HepG2 (cell line): Measurements from ENCODE around the gene PNLDC1. TPM values are rescaled to one million over a fixed set of nuclear protein-coding genes. Genes with fewer than 3 reads are reported as not detected.

Experiments used
- ATAC-seq: fragments of 200-7000 bp; cut with Tn5 transposase; 3 replicates; pipeline ENCODE4 v1.9.1; 2020; ENCODE audit warnings: mild to moderate bottlenecking, moderate library complexity
- BruUV-seq: library from RNA; stranded (reverse); fragments of 400-500 nt; replicated peaks from 2 replicates; lab custom pipeline; 2021; lab: Mats Ljungman, UMichigan
- CTCF ChIA-PET: fragments of 300-600 bp; formaldehyde crosslinking; extraction: SDS; loops from one replicate; lab custom pipeline; 2021; ENCODE audit warnings: low total read pairs, inconsistent platforms, low intra/inter-chr PET ratio; lab: Yijun Ruan, JAX
- POLR2A ChIA-PET: fragments of 350-600 bp; sonication (Branson Sonifier 250); formaldehyde crosslinking; loops from one replicate; lab custom pipeline; 2020; ENCODE audit warnings: antibody characterized with exemption, inconsistent platforms; lab: Yijun Ruan, JAX
- DNase-seq: peaks from one replicate; pipeline ENCODE4 v3.0.0-alpha.2; 2015; ENCODE audit warnings: low spot score
- FAIRE-seq: peaks from 3 replicates; lab custom pipeline; 2011; peaks lifted over from hg19 to GRCh38; lab: Jason Lieb, UNC
- H2AFZ ChIP-seq: one replicate; pipeline ENCODE4 v1.6.1; 2011; ENCODE audit warnings: low read length, inconsistent platforms
- H3K27ac ChIP-seq: fragments of 300-600 bp; 3 replicates; pipeline ENCODE4 v1.8.0; 2011; ENCODE audit warnings: mixed run types, mild to moderate bottlenecking, mixed read lengths, low read length, inconsistent platforms; ENCODE audit not compliant: insufficient read depth; ENCODE audit errors: extremely low read length
- H3K27me3 ChIP-seq, 2 experiments: fragments of 200-600 bp in 1 of 2; 2 replicates in 1 of 2; 3 replicates in 1 of 2; pipeline versions ENCODE4 v1.6.0 to v1.8.0; 2011; ENCODE audit warnings: low read length in 2 of 2, mild to moderate bottlenecking in 2 of 2, moderate library complexity in 2 of 2, inconsistent platforms in 1 of 2; ENCODE audit not compliant: insufficient read depth in 2 of 2, control insufficient read depth in 1 of 2
- H3K36me3 ChIP-seq, 2 experiments: fragments of 200-600 bp in 1 of 2; replicated peaks in 1 of 2; 2 replicates in 1 of 2; 3 replicates in 1 of 2; pipeline versions ENCODE4 v1.5.1 to v1.8.0; 2011; ENCODE audit warnings: low read length in 2 of 2, inconsistent platforms in 1 of 2; ENCODE audit not compliant: insufficient read depth in 2 of 2, control insufficient read depth in 1 of 2
- H3K4me1 ChIP-seq: 2 replicates; pipeline ENCODE4 v1.5.1; 2012; ENCODE audit warnings: low read length, inconsistent platforms; ENCODE audit not compliant: insufficient read depth
- H3K4me2 ChIP-seq: 2 replicates; pipeline ENCODE4 v1.6.0; 2011; ENCODE audit warnings: low read depth, low read length, inconsistent platforms
- H3K4me3 ChIP-seq, 3 experiments: fragments of 200-600 bp in 1 of 3; sonication (generic), shearing (Covaris generic) in 1 of 3; replicated peaks in 1 of 3; 2 replicates each; pipeline ENCODE4 v1.5.1; 2011 to 2016; ENCODE audit warnings: low read length in 3 of 3, inconsistent platforms in 2 of 3, low read depth in 2 of 3, mild to moderate bottlenecking in 2 of 3, control low read depth in 1 of 3, mixed read lengths in 1 of 3; ENCODE audit not compliant: insufficient read depth in 1 of 3
- H3K79me2 ChIP-seq: one replicate; pipeline ENCODE4 v1.6.1; 2011; ENCODE audit warnings: low read length, inconsistent platforms; ENCODE audit not compliant: insufficient read depth
- H3K9ac ChIP-seq: 2 replicates; pipeline ENCODE4 v1.6.0; 2011; ENCODE audit warnings: mild to moderate bottlenecking, low read depth, low read length, inconsistent platforms; ENCODE audit not compliant: insufficient read depth
- H3K9me3 ChIP-seq: 2 replicates; pipeline ENCODE4 v1.5.1; 2012; ENCODE audit warnings: mild to moderate bottlenecking, low read length
- H4K20me1 ChIP-seq: 2 replicates; pipeline ENCODE4 v1.6.0; 2011; ENCODE audit warnings: inconsistent platforms, mild to moderate bottlenecking, low read length, moderate library complexity; ENCODE audit not compliant: insufficient read depth
- CBX2 ChIP-seq, 2 experiments: fragments of 200-600 bp in 1 of 2; sonication (generic); formaldehyde crosslinking in 1 of 2; IDR thresholded peaks; 2 replicates each; pipeline versions ENCODE4 v1.7.0 to v1.8.1; 2018 to 2022; ENCODE audit warnings: low read depth in 2 of 2, low read length in 1 of 2, mild to moderate bottlenecking in 1 of 2, missing genetic modification reagents in 1 of 2
- DNMT1 ChIP-seq: sonication (generic); formaldehyde crosslinking; IDR thresholded peaks from 2 replicates; pipeline ENCODE4 v1.5.1; 2020; ENCODE audit warnings: mild to moderate bottlenecking, missing genetic modification reagents
- MIER3 ChIP-seq: IDR thresholded peaks from 2 replicates; pipeline ENCODE4 v1.6.1; 2016; ENCODE audit warnings: missing compliant biosample characterization, borderline replicate concordance
- MYC ChIP-seq: sonication (generic); formaldehyde crosslinking; IDR thresholded peaks from 2 replicates; pipeline ENCODE4 v1.9.0; 2021; ENCODE audit warnings: missing genetic modification reagents, borderline replicate concordance
- ZNF644 ChIP-seq: IDR thresholded peaks from 2 replicates; pipeline ENCODE4 v1.6.1; 2016; ENCODE audit warnings: low read depth
- ZSCAN20 ChIP-seq: sonication (generic); formaldehyde crosslinking; IDR thresholded peaks from 2 replicates; pipeline ENCODE4 v1.4.0; 2020; ENCODE audit warnings: missing genetic modification reagents, mild to moderate bottlenecking, borderline replicate concordance
- WGBS: methylation state at CpG from one replicate; pipeline ENCODE4 v1.1.6; 2017; ENCODE audit warnings: low lambda C conversion rate; 5-methylcytosine and 5-hydroxymethylcytosine counted together
- in situ Hi-C: cut with HindIII; loops from 2 replicates; pipeline ENCODE4 v1.10.0; 2017; ENCODE audit warnings: low pct_unique_long_range_greater_than_20kb; ENCODE audit not compliant: extremely low pct_ligation_motif_present
- intact Hi-C: fragments of 100-400 bp; cut with micrococcal nuclease; formaldehyde crosslinking; loops from one replicate; pipeline ENCODE4 v1.10.0; 2022; ENCODE audit not compliant: unreplicated experiment
- polyA plus RNA-seq, 8 experiments: library from polyadenylated mRNA; depleted of rRNA in 3 of 8; stranded (reverse) in 7 of 8; unstranded in 1 of 8; fragments of >200 nt; fragmentation: Illumina TruSeq in 4 of 8; extraction: Trizol in 4 of 8; gene quantifications; 2 replicates each; pipeline versions ENCODE4 v1.2.1 to v1.2.3, GENCODE V29; 2011 to 2016; ENCODE audit warnings: low read depth in 4 of 8, missing spikeins in 1 of 8, mixed read lengths in 1 of 8; ENCODE audit not compliant: insufficient read depth in 1 of 8
- total RNA-seq, 5 experiments: library from RNA; depleted of rRNA; stranded (reverse); fragments of >200 nt; fragmentation: Illumina TruSeq; extraction: Trizol; gene quantifications; 2 replicates each; pipeline ENCODE4 v1.2.3, GENCODE V29; 2016; ENCODE audit warnings: low read depth in 1 of 5
- TF ChIP-seq, protein P1 (sequence below): sonication (generic); formaldehyde crosslinking; IDR thresholded peaks from 2 replicates; pipeline ENCODE4 v1.4.0; 2020; ENCODE audit warnings: mild to moderate bottlenecking, low read depth, missing genetic modification reagents
- TF ChIP-seq, protein P2 (sequence below): sonication (generic); formaldehyde crosslinking; IDR thresholded peaks from 2 replicates; pipeline ENCODE4 v1.5.0; 2020; ENCODE audit warnings: mild to moderate bottlenecking, missing genetic modification reagents, borderline replicate concordance

Gene PNLDC1
- total and polyA plus RNA-seq, 2 of the 13 experiments (the other 11 are each of a cell fraction or from before 2014, with no cell fraction given) = not detected

DNA sequence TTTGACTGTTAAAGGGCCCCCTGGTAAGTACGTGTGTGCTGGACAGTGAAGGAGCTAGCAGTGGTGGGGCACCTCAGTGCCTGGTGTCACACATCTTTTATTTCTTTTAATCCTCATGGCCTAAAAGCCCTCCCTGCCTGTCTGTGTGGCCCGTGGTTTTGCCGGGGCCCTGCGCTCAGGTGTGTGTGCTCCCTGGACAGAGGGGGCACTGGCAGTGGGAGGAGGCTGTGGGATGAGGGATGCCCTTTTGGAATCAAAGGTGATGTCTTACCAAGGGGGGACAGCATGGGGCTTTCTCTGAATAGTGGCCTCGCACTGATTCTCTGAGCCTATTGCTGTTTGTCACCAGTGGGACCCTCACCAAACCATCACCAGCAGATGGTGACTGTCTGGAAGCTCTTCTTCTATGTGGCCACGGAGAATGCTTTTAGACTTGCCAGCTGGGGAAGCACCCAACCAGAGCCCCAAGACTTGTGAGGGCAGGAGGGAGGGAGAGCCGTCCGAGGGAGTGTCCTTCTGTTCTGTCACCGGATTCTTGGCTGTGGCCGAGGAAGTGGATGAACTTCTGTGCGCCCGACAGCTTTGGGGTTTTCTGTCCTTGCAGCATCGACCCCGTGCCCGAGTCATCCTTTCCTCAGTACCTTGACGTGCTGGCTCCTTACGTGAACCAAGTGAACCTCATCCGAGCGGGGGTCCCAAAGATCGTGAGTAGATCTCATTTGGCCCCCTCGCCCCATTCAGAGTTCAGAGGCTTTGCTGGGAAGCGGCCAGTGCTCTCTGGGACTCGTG, 18.1 kb downstream of the PNLDC1 start:
- H4K20me1 ChIP-seq = no peaks in the 10 kb centered on the region
- BruUV-seq = no TSS peak
- H3K9ac ChIP-seq = no peak overlapping the region
- no peaks in the 10 kb centered on the region for H3K79me2 ChIP-seq
- no peak overlapping the region for H3K4me2 ChIP-seq
- H2AFZ ChIP-seq = no peak overlapping the region
- no peak for FAIRE-seq
- H3K36me3 ChIP-seq = no peaks in the 10 kb centered on the region
- no peak for ATAC-seq
- ChIA-PET POLR2A (interaction anchor here (1.2 kb wide), 1 partner anchor 28 kb away, joined by 3 read pairs; the partner anchor contains the start of genes MRPL18 and TCP1), CTCF (no interaction called here)
- intact Hi-C loops (no loop called here), in situ Hi-C loops (no loop called here)
- peaks cover 16 to 80% of the 10 kb centered on the region in 2 experiments for H3K27me3 ChIP-seq
- no peak overlapping the region for H3K4me3 ChIP-seq
- H3K4me1 ChIP-seq = peaks cover 25% of the 10 kb centered on the region
- H3K27ac ChIP-seq = no peak overlapping the region
- no peak for DNase-seq
- WGBS = 46% methylated on average over 23 of the region's 23 CpGs
- no peaks in the 10 kb centered on the region for H3K9me3 ChIP-seq
- no peak for TF ChIP-seq DNMT1 (CRISPR knock-in tag)
- TF ChIP-seq CBX2 (IDR thresholded peaks at IDR 0.05; ENCODE audit: low read depth, low read length) = no peak
- TF ChIP-seq CBX2 (CRISPR knock-in tag; IDR thresholded peaks at IDR 0.05; ENCODE audit: low read depth) = no peak
- TF ChIP-seq, protein P1, sequence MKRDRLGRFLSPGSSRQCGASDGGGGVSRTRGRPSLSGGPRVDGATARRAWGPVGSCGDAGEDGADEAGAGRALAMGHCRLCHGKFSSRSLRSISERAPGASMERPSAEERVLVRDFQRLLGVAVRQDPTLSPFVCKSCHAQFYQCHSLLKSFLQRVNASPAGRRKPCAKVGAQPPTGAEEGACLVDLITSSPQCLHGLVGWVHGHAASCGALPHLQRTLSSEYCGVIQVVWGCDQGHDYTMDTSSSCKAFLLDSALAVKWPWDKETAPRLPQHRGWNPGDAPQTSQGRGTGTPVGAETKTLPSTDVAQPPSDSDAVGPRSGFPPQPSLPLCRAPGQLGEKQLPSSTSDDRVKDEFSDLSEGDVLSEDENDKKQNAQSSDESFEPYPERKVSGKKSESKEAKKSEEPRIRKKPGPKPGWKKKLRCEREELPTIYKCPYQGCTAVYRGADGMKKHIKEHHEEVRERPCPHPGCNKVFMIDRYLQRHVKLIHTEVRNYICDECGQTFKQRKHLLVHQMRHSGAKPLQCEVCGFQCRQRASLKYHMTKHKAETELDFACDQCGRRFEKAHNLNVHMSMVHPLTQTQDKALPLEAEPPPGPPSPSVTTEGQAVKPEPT (CRISPR knock-in tag) = no peak

DNA sequence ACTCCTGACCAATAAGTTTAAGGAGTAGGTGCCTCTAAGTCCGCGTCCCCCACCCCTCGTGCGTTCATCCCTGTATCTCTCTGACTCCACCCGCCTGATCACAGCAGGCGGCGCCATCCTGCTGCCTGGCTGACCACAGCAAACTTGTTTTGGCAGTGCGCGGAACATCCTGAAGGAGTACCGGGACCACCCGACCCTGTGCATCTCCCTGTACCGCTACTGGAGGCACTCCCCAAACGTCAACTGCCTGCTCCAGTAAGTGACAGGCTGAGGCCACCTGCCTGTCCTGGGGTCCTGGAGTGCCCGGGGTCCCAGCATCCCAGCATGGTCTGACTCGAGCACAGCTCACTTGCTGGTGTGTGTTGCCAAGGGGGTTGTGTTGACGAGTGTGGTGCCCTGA, 19.0 kb downstream of the PNLDC1 start:
- peaks cover 26% of the 10 kb centered on the region for H3K4me1 ChIP-seq
- no peak overlapping the region for H3K9ac ChIP-seq
- H4K20me1 ChIP-seq = no peaks in the 10 kb centered on the region
- in situ Hi-C loops = no loop called here
- no peaks in the 10 kb centered on the region for H3K9me3 ChIP-seq
- H3K4me3 ChIP-seq = no peak overlapping the region
- POLR2A ChIA-PET = interaction anchor here (1.3 kb wide), 1 partner anchor 29 kb away, joined by 5 read pairs; the partner anchor contains the start of gene MRPL18
- DNase-seq = no peak
- H3K4me2 ChIP-seq = no peak overlapping the region
- TF ChIP-seq ZNF644 (CRISPR knock-in tag) = no peak
- TF ChIP-seq, protein P2, sequence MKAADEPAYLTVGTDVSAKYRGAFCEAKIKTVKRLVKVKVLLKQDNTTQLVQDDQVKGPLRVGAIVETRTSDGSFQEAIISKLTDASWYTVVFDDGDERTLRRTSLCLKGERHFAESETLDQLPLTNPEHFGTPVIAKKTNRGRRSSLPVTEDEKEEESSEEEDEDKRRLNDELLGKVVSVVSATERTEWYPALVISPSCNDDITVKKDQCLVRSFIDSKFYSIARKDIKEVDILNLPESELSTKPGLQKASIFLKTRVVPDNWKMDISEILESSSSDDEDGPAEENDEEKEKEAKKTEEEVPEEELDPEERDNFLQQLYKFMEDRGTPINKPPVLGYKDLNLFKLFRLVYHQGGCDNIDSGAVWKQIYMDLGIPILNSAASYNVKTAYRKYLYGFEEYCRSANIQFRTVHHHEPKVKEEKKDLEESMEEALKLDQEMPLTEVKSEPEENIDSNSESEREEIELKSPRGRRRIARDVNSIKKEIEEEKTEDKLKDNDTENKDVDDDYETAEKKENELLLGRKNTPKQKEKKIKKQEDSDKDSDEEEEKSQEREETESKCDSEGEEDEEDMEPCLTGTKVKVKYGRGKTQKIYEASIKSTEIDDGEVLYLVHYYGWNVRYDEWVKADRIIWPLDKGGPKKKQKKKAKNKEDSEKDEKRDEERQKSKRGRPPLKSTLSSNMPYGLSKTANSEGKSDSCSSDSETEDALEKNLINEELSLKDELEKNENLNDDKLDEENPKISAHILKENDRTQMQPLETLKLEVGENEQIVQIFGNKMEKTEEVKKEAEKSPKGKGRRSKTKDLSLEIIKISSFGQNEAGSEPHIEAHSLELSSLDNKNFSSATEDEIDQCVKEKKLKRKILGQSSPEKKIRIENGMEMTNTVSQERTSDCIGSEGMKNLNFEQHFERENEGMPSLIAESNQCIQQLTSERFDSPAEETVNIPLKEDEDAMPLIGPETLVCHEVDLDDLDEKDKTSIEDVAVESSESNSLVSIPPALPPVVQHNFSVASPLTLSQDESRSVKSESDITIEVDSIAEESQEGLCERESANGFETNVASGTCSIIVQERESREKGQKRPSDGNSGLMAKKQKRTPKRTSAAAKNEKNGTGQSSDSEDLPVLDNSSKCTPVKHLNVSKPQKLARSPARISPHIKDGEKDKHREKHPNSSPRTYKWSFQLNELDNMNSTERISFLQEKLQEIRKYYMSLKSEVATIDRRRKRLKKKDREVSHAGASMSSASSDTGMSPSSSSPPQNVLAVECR (CRISPR knock-in tag) = 0 out of 2 replicates have a peak, but pooled peaks have one; percentile 2
- 0 out of 2 replicates have a peak, but pooled peaks have one; percentile 14 for TF ChIP-seq MYC
- TF ChIP-seq MIER3 = no peak
- no peak for TF ChIP-seq ZSCAN20 (CRISPR knock-in tag)
- TF ChIP-seq, all 625 proteins: peak for 2
- intact Hi-C loops = no loop called here
- Histone ChIP-seq H3K27me3 (peaks cover 16 to 83% of the 10 kb centered on the region in 2 experiments), H2AFZ (no peak overlapping the region), H3K79me2 (no peaks in the 10 kb centered on the region), H3K36me3 (no peaks in the 10 kb centered on the region), H3K27ac (no peak overlapping the region)
- FAIRE-seq = no peak
- 63% methylated on average over 16 of the region's 16 CpGs for WGBS
- no TSS peak for BruUV-seq
- CTCF ChIA-PET = no interaction called here
- ATAC-seq = no peak
